Neural cell (in vitro differentiated cells): ENCODE results near the gene EXOC4.

ENCODE experiments used
- CTCF ChIP-seq: fragments of 450-650 bp; IDR thresholded peaks from 2 replicates; pipeline ENCODE4 v1.5.1; 2014; ENCODE audit warnings: antibody characterized with exemption, mild to moderate bottlenecking, moderate library complexity; ENCODE audit not compliant: poor library complexity, severe bottlenecking
- EP300 ChIP-seq: fragments of 450-650 bp; conservative IDR thresholded peaks from 2 replicates; pipeline ENCODE4 v1.6.1; 2014; ENCODE audit warnings: antibody characterized with exemption, mild to moderate bottlenecking, moderate library complexity; ENCODE audit not compliant: poor library complexity, severe bottlenecking
- EZH2 ChIP-seq: fragments of 200-600, 300-800 bp; shearing (Covaris generic), sonication (generic); IDR thresholded peaks from 2 replicates; pipeline ENCODE4 v1.6.1; 2014; ENCODE audit warnings: antibody characterized with exemption, low read length, borderline replicate concordance, mild to moderate bottlenecking; ENCODE audit not compliant: insufficient read depth, poor library complexity, severe bottlenecking
- POLR2AphosphoS5 ChIP-seq: IDR thresholded peaks from 2 replicates; pipeline ENCODE4 v1.6.1; 2012
- RAD21 ChIP-seq: fragments of 450-650 bp; conservative IDR thresholded peaks from 2 replicates; pipeline ENCODE4 v1.6.1; 2014; ENCODE audit warnings: antibody characterized with exemption, mild to moderate bottlenecking, moderate library complexity
- SMC3 ChIP-seq: fragments of 450-650 bp; conservative IDR thresholded peaks from 2 replicates; pipeline ENCODE4 v1.6.1; 2014; ENCODE audit warnings: antibody characterized with exemption, mild to moderate bottlenecking, moderate library complexity; ENCODE audit not compliant: poor library complexity
- TAF1 ChIP-seq: IDR thresholded peaks from 2 replicates; pipeline ENCODE4 v1.6.1; 2012; ENCODE audit warnings: low read depth
- TF ChIP-seq, protein P1 (sequence below): IDR thresholded peaks from 2 replicates; pipeline ENCODE4 v1.6.1; 2012; ENCODE audit warnings: borderline replicate concordance

DNA sequence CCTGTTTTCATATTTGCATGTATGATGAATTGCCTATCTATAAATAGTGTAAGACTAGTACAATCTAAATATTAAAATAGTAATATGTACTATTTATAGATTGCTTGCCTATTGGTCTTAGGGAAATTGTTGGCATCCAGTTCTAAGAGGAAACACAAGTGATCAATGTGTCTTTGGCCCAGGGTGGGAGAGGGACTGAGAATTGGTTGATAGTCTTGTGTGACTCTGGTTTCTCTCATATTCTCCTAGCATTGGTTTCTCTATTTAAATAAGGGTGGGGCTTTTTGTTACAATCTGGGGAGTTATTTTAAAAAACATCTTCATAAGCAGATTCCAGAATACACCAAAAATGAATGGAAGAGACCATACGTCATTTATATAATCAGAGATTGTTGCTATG is 250.1 kb downstream of the EXOC4 start:
- TF ChIP-seq CTCF (no peak), RAD21 (no peak), SMC3 (no peak), EZH2 (no peak), TAF1 (no peak), POLR2AphosphoS5 (no peak), EP300 (no peak)
- TF ChIP-seq, protein P1, sequence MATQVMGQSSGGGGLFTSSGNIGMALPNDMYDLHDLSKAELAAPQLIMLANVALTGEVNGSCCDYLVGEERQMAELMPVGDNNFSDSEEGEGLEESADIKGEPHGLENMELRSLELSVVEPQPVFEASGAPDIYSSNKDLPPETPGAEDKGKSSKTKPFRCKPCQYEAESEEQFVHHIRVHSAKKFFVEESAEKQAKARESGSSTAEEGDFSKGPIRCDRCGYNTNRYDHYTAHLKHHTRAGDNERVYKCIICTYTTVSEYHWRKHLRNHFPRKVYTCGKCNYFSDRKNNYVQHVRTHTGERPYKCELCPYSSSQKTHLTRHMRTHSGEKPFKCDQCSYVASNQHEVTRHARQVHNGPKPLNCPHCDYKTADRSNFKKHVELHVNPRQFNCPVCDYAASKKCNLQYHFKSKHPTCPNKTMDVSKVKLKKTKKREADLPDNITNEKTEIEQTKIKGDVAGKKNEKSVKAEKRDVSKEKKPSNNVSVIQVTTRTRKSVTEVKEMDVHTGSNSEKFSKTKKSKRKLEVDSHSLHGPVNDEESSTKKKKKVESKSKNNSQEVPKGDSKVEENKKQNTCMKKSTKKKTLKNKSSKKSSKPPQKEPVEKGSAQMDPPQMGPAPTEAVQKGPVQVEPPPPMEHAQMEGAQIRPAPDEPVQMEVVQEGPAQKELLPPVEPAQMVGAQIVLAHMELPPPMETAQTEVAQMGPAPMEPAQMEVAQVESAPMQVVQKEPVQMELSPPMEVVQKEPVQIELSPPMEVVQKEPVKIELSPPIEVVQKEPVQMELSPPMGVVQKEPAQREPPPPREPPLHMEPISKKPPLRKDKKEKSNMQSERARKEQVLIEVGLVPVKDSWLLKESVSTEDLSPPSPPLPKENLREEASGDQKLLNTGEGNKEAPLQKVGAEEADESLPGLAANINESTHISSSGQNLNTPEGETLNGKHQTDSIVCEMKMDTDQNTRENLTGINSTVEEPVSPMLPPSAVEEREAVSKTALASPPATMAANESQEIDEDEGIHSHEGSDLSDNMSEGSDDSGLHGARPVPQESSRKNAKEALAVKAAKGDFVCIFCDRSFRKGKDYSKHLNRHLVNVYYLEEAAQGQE = no peak
